HG03097 (cell line): ENCODE measurements around the gene ANAPC15.

ENCODE experiments used
- ATAC-seq: cut with Tn5 transposase; IDR thresholded peaks from one replicate; pipeline ENCODE4 v1.9.1; 2021; ENCODE audit not compliant: unreplicated experiment, low FRiP score

The ANAPC15 gene

DNA sequence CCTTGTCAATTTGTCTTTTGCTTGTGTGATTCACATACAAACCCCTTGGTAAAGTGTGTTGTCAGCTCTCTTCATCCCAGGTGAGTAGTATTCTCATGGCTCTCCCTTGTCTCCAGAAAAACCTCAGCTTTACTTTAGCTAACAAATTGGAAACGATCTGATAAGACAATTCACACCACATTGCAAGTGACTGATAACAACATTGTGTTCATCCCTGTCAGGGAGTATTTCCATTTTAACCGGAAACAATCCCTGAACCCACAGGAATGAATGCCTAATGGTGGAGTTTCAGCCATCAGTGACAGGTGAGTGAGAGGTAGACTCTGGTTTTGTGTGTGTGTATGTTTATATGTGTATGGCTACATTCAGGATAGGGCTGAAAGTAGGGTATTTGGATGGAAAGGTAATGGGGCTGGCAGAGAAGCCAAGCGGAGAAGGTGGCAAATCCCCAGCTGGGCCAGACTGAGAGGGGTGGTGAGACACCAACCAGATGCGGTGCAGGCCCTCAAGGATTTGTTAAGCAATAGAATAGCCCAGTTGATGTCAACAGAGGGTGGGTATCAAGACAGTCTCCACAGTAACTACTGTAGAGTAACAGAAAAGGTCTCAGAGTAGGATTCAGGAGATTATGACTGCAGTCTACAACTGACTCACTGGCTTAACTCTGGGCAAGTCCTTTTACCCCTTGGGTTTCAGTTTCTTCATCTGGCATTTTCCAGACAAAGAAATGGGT, 24.3 kb downstream of the ANAPC15 start:
- ATAC-seq, result no peak

GRCh38 chr11:72085621-72086351, 26.7 kb downstream of the ANAPC15 start:
- no peak for ATAC-seq

DNA sequence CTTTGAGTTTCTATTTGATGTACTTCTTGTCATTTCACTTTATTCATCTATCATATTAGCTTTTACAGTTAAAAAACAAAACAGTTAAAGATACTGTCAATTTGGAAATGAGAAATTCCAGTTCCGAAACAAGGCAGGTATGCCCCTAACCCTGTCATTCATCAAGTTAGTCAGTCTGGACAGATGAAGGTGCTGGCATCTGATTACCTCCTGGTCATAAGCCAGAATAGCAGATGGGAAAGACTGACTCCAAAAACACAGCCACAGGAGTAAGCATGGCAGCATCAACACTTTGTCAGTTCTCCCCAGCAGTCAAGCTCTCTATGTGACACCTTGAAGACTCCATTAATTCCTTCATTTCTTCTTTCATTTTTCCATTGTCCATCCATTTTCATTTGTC, 27.5 kb downstream of the ANAPC15 start:
- no peak for ATAC-seq

GRCh38 chr11:72084076-72084475, 28.4 kb downstream of the ANAPC15 start:
- ATAC-seq, result no peak

- ATAC-seq, result no peak
Observed at GRCh38 chr11:72083414-72083813, 29.1 kb downstream of the ANAPC15 start.

- no peak for ATAC-seq
Observed at GRCh38 chr11:72081821-72082453, 30.6 kb downstream of the ANAPC15 start.

- ATAC-seq, result no peak
Observed at GRCh38 chr11:72081184-72081644, 31.3 kb downstream of the ANAPC15 start.

DNA sequence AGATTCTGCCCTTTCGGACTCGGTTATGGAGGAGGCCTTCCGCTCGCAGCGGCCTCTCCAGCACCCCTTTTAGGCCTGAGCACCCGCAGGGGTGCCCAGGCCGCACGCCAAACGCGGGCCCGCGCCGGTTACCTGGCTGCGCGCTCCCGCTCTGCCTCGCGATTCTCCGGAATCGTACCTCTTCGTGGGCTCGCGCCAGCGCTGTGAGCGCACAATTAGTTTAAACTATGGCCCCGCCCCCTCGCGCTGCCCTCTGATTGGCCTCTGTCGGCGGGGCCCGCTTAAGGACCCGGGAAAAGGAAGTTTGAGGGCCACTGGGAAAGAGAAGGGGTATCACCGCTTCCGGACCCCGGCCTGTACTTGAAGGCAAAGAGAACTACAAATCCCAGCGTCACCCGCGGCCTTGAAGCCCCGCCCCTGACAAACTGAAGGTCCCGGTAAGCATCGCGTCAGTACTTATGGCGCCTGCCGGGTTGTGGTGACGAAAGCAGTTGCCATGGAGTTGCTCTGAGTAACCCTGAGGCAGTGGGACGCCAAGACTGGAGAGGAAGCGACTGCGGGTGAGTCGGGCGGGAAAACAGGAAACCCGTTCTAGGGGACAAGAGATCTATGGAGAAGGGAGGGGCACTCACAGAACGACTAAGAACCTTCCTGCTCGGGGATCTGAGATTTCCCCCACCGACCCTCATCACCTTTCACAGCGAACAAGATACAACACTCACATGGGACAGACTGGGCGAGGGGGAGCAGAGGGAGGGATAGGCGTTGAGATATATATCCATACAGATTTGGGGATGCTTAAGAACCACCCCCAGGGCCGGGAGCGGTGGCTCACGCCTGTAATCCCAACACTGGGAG, 31.9 kb downstream of the ANAPC15 start, which contains the start of the genes LRRC51 and NUMA1:
Gene LRRC51 (plus strand): TSS at position 525 of the 858 bp plus-strand sequence. CDS start 8,234 bp downstream, outside the sequence.
Gene NUMA1 (minus strand): TSS at position 217 of the 858 bp plus-strand sequence. CDS start 44,599 bp downstream, outside the sequence.
- ATAC-seq, result peak; percentile 89

DNA sequence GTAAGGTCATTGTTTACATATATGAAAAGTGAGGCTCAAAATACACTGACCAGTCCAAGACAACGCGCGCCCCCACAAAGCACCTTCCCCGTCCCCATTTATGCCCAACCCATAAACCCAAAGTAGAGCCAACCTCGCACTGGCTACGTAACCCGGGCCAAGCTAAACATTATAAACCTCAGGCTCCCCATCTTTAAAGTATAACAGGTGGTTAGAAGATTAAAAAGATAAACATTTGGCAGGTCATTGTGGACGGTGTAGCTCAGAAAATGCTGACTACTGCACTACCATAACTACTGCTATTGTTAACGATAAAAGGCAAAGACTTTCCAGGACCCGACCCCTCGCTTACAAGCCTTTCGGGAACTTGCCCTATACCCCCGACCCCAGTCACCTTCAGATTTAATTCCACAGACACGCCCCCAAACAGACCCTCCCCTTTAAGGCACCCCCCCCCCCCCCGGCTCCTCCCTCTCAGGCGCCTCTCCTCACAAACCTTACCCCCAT, 32.6 kb downstream of the ANAPC15 start:
- no peak for ATAC-seq

DNA sequence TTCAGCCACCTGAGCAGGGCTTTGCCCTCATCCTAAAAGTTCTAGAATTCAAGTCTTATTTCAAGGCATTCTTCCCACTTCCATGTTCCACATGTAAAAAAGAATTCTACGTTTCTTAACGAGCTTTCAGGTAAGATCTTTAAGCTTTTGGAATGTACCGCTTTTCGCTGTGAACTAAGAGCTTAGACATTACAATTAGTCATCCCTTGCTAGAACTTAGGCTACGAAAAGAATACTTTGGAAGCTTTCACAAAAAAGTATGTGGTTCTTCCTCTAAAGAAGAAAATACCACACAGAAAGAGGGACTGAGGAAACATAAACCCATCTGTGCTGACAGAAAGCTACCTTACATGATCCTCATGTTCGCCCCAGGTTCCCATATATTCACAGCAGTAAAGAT, 34.0 kb downstream of the ANAPC15 start:
- ATAC-seq, result no peak

GRCh38 chr11:72075756-72076155, 36.7 kb downstream of the ANAPC15 start:
- no peak for ATAC-seq

- ATAC-seq, result no peak
Observed at GRCh38 chr11:72075109-72075508, 37.4 kb downstream of the ANAPC15 start.

GRCh38 chr11:72072348-72072747, 40.1 kb downstream of the ANAPC15 start:
- no peak for ATAC-seq

DNA sequence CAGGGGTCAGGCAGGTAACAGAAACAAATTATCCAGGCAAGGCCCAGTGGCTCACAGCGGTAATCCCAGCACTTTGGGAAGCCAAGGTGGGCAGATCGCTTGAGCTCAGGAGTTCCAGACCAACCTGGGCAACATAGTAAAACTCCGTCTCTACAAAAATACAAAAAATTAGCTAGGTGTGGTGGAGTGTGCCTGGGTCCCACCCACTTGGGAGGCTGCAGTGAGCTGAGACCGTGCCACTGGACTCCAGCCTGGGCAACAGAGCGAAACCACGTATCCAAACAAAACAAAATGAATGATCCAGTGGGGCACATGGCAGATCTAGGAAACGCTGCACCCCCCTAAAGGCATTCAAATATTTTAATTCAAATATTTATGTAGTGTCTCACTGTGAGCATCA, 42.0 kb downstream of the ANAPC15 start:
- no peak for ATAC-seq

DNA sequence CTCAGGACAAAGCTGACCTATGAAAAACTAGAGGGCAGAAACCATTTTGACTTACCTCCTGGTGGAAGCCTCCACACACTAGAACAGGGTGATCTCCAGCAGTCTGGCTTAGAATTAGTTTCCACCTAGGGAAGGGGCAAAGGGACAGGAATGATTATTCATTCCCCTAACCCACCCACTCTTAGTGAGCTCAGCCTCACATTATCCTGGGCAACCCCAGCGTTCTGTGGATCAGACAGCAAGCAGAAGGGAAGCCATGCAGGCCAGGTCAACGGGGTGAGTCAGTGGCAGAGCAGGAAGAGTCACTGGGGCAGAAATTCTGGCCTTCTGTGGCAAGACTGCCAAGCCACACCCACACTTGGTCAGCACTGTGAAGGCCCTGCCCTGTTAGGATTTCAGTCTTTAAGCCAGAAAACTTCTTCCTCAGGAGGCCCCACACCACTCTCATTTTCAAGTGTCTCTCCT, 42.7 kb downstream of the ANAPC15 start:
- no peak for ATAC-seq

DNA sequence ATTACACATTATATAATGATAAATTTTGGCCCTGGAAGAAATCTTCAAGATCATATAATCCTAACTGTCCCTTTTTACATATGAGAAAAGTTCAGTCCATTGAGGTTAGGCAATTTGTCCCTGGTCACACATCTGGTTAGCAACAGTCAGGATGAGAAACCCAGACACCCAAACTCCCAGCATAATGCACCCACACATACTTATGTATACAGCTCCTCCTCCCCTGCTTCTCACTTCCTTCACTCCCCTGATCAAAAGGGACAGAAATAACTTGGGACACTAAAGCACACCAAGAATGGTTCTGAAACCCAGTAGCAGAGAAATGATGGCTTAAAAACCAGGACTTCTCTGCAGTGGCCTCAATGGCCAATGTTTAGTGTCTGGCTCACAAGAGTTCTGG, 43.3 kb downstream of the ANAPC15 start:
- ATAC-seq, result no peak

DNA sequence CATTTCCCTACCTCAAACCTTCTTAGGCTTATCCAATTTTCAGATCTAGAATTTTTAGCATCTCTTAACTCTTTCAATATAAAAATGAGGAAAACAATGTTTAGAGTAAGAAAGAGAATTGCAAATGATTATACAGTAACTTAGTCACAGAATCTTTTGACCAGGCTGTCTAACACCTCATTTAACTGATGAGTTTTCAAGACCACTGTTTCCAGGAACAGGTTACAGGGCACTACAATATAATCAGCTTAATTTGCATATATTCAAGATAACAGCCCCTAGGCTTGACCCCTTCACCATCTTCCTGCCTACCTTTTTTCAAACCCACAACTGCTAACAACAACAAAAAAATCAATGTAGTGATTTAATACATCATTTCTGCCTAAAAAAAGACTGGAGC, 44.8 kb downstream of the ANAPC15 start:
- ATAC-seq, result no peak

GRCh38 chr11:72067266-72067665, 45.2 kb downstream of the ANAPC15 start:
- ATAC-seq, result no peak

- no peak for ATAC-seq
Observed at GRCh38 chr11:72066855-72067254, 45.6 kb downstream of the ANAPC15 start.
